K562 (cell line): ENCODE measurements around the gene SLC7A4. TPM values are rescaled to one million over a fixed set of nuclear protein-coding genes. Genes with fewer than 3 reads are reported as not detected.

Experiments used
- ATAC-seq: fragments of 200-7000 bp; cut with Tn5 transposase; 3 replicates; pipeline ENCODE4 v1.9.1; 2020; ENCODE audit warnings: moderate library complexity
- BruUV-seq: library from RNA; stranded (reverse); fragments of 400-500 nt; replicated peaks from 2 replicates; lab custom pipeline; 2021; lab: Mats Ljungman, UMichigan
- CTCF ChIA-PET: fragments of 300-600 bp; formaldehyde crosslinking; extraction: SDS; loops from one replicate; lab custom pipeline; 2021; ENCODE audit warnings: low intra/inter-chr PET ratio; lab: Yijun Ruan, JAX
- POLR2A ChIA-PET: fragments of 300-600, 350-650 bp; sonication (Branson Sonifier 250); formaldehyde crosslinking; extraction: SDS; loops from one replicate; lab custom pipeline; 2021; ENCODE audit warnings: antibody characterized with exemption, inconsistent platforms; lab: Yijun Ruan, JAX
- DNase-seq, 4 experiments: peaks; one replicate each; pipeline versions ENCODE4 v3.0.0 to v3.0.0-alpha.2; 2011 to 2018; ENCODE audit warnings: low spot score in 3 of 4, mixed read lengths in 3 of 4; ENCODE audit errors: extremely low read depth in 1 of 4
- FAIRE-seq: peaks from 2 replicates; lab custom pipeline; 2011; peaks lifted over from hg19 to GRCh38; lab: Jason Lieb, UNC
- H2AFZ ChIP-seq: 2 replicates; pipeline ENCODE4 v1.6.0; 2011; ENCODE audit warnings: low read depth, low read length, control low read depth, inconsistent platforms
- H3K27ac ChIP-seq: fragments of 200-600 bp; 3 replicates; pipeline ENCODE4 v1.8.0; 2011; ENCODE audit warnings: low read depth, mild to moderate bottlenecking, control low read depth, inconsistent platforms, low read length, moderate library complexity, mixed read lengths; ENCODE audit errors: extremely low read depth
- H3K27me3 ChIP-seq, 2 experiments: fragments of 300-600 bp in 1 of 2; 2 replicates in 1 of 2; 3 replicates in 1 of 2; pipeline versions ENCODE4 v1.6.0 to v1.8.0; 2011; ENCODE audit warnings: inconsistent platforms in 2 of 2, low read length in 2 of 2, mild to moderate bottlenecking in 1 of 2, mixed read lengths in 1 of 2, moderate library complexity in 1 of 2; ENCODE audit not compliant: control insufficient read depth in 2 of 2, insufficient read depth in 2 of 2
- H3K36me3 ChIP-seq: fragments of 300-600 bp; 3 replicates; pipeline ENCODE4 v1.8.0; 2011; ENCODE audit warnings: mild to moderate bottlenecking, low read length, inconsistent platforms; ENCODE audit not compliant: control insufficient read depth, insufficient read depth
- H3K4me1 ChIP-seq, 2 experiments: fragments of 200-600 bp in 1 of 2; replicated peaks in 1 of 2; 2 replicates in 1 of 2; 3 replicates in 1 of 2; pipeline versions ENCODE4 v1.5.1 to v1.8.0; 2011; ENCODE audit warnings: inconsistent platforms in 2 of 2, low read length in 2 of 2, mild to moderate bottlenecking in 1 of 2, mixed read lengths in 1 of 2, moderate library complexity in 1 of 2; ENCODE audit not compliant: control insufficient read depth in 2 of 2, insufficient read depth in 2 of 2
- H3K4me2 ChIP-seq: 2 replicates; pipeline ENCODE4 v1.6.1; 2011; ENCODE audit warnings: low read length, control low read depth, inconsistent platforms, mixed read lengths; ENCODE audit not compliant: insufficient read depth
- H3K4me3 ChIP-seq: fragments of 200-600 bp; sonication (generic), shearing (Covaris generic); 2 replicates; pipeline ENCODE4 v1.5.1; 2016; ENCODE audit warnings: control low read depth, inconsistent platforms
- H3K79me2 ChIP-seq: fragments of 200-600 bp; 3 replicates; pipeline ENCODE4 v1.8.0; 2011; ENCODE audit warnings: low read length, inconsistent platforms; ENCODE audit not compliant: control insufficient read depth, insufficient read depth
- H3K9ac ChIP-seq, 2 experiments: 2 replicates each; pipeline versions ENCODE4 v1.6.0 to v1.6.1; 2011; ENCODE audit warnings: low read depth in 2 of 2, low read length in 2 of 2, control low read depth in 1 of 2, inconsistent platforms in 1 of 2, mild to moderate bottlenecking in 1 of 2, mixed read lengths in 1 of 2; ENCODE audit not compliant: insufficient read depth in 1 of 2
- H3K9me1 ChIP-seq: one replicate; pipeline ENCODE4 v1.6.0; 2011; ENCODE audit warnings: inconsistent platforms, mild to moderate bottlenecking, low read length, moderate library complexity; ENCODE audit not compliant: control insufficient read depth, insufficient read depth
- H3K9me3 ChIP-seq: replicated peaks from 2 replicates; pipeline ENCODE4 v1.5.1; 2011; ENCODE audit warnings: low read depth, low read length, inconsistent platforms; ENCODE audit not compliant: control insufficient read depth, insufficient read depth
- H4K20me1 ChIP-seq: replicated peaks from 2 replicates; pipeline ENCODE4 v1.6.1; 2011; ENCODE audit warnings: low read length, inconsistent platforms, mixed read lengths; ENCODE audit not compliant: control insufficient read depth, insufficient read depth
- BHLHE40 ChIP-seq: IDR thresholded peaks from 2 replicates; pipeline ENCODE4 v1.6.1; 2011; ENCODE audit warnings: low read length, improper control_type of control experiment
- CAMTA2 ChIP-seq: fragments of 250-450 bp; sonication (Bioruptor Pico); conservative IDR thresholded peaks from 2 replicates; pipeline ENCODE4 v1.5.1; 2022
- CHD1 ChIP-seq: fragments of 200-600 bp; sonication (generic); IDR thresholded peaks from one replicate; pipeline ENCODE4 v1.6.1; 2012; ENCODE audit warnings: mild to moderate bottlenecking, moderate library complexity, low read length, inconsistent platforms
- DPF2 ChIP-seq: fragments of 450-650 bp; IDR thresholded peaks from 2 replicates; pipeline ENCODE4 v1.6.1; 2016
- E2F1 ChIP-seq: sonication (generic); formaldehyde crosslinking; IDR thresholded peaks from 2 replicates; pipeline ENCODE4 v1.8.1; 2023; ENCODE audit warnings: mild to moderate bottlenecking, missing genetic modification reagents, moderate library complexity
- E2F8 ChIP-seq: fragments of 450-650 bp; IDR thresholded peaks from 2 replicates; pipeline ENCODE4 v1.7.1; 2018; ENCODE audit warnings: mild to moderate bottlenecking, low read depth; ENCODE audit not compliant: partially characterized antibody
- EWSR1 ChIP-seq: fragments of 450-650 bp; IDR thresholded peaks from 2 replicates; pipeline ENCODE4 v1.6.1; 2018; ENCODE audit warnings: borderline replicate concordance, mild to moderate bottlenecking, low read depth, moderate library complexity; ENCODE audit not compliant: partially characterized antibody
- HDAC6 ChIP-seq: IDR thresholded peaks from 2 replicates; pipeline ENCODE4 v1.6.1; 2012; ENCODE audit warnings: low read depth, mild to moderate bottlenecking, control low read depth, inconsistent platforms, low read length, moderate library complexity
- JUN ChIP-seq, 2 experiments: sonication (generic) in 1 of 2; formaldehyde crosslinking in 1 of 2; IDR thresholded peaks; 2 replicates each; pipeline versions ENCODE4 v1.6.1 to v1.8.0; 2012 to 2022; ENCODE audit warnings: borderline replicate concordance in 2 of 2, mild to moderate bottlenecking in 2 of 2, improper control_type of control experiment in 1 of 2, low read depth in 1 of 2, low read length in 1 of 2, missing genetic modification reagents in 1 of 2
- MAFK ChIP-seq: IDR thresholded peaks from 2 replicates; pipeline ENCODE4 v1.6.1; 2011; ENCODE audit warnings: low read length, improper control_type of control experiment
- MAX ChIP-seq: sonication (generic); formaldehyde crosslinking; IDR thresholded peaks from 2 replicates; pipeline ENCODE4 v1.9.0; 2022; ENCODE audit warnings: mild to moderate bottlenecking, missing genetic modification reagents
- MCM7 ChIP-seq, 2 experiments: fragments of 450-650 bp; IDR thresholded peaks; 2 replicates each; pipeline ENCODE4 v1.6.1; 2016 to 2018
- NCOA6 ChIP-seq: fragments of 450-650 bp; IDR thresholded peaks from 2 replicates; pipeline ENCODE4 v1.6.1; 2017; ENCODE audit warnings: mild to moderate bottlenecking
- NR2C2 ChIP-seq, 2 experiments: fragments of 200-800 bp in 1 of 2; sonication (Bioruptor generic) in 1 of 2; sonication (generic) in 1 of 2; formaldehyde crosslinking in 1 of 2; IDR thresholded peaks; 2 replicates each; pipeline versions ENCODE4 v1.6.1 to v1.8.0; 2016 to 2022; ENCODE audit warnings: mild to moderate bottlenecking in 1 of 2, missing compliant biosample characterization in 1 of 2, missing genetic modification characterization in 1 of 2, missing genetic modification reagents in 1 of 2
- PCBP1 ChIP-seq: fragments of 200-400 bp; formaldehyde crosslinking; IDR thresholded peaks from 2 replicates; pipeline ENCODE4 v1.6.1; 2018; ENCODE audit warnings: mild to moderate bottlenecking, low read depth, low read length; ENCODE audit not compliant: poor library complexity, severe bottlenecking
- SIRT6 ChIP-seq: IDR thresholded peaks from one replicate; pipeline ENCODE4 v1.6.1; 2012; ENCODE audit warnings: low read depth, mild to moderate bottlenecking, control low read depth, inconsistent platforms, low read length, moderate library complexity
- SNAPC5 ChIP-seq: fragments of 250-450 bp; sonication (Bioruptor Pico); IDR thresholded peaks from 2 replicates; pipeline ENCODE4 v1.8.0; 2021; ENCODE audit warnings: moderate library complexity, mild to moderate bottlenecking, inconsistent platforms
- ZNF699 ChIP-seq: fragments of 250-450 bp; sonication (Bioruptor Pico); IDR thresholded peaks from 2 replicates; pipeline ENCODE4 v1.8.0; 2021; ENCODE audit warnings: mild to moderate bottlenecking, moderate library complexity; ENCODE audit not compliant: insufficient replicate concordance
- WGBS: fragments of 100-300 bp; shearing (Covaris generic); methylation state at CpG from one replicate; pipeline ENCODE4 v1.1.6; 2016; ENCODE audit warnings: low coverage, mixed read lengths; ENCODE audit not compliant: insufficient coverage; ENCODE audit errors: missing lambda C conversion rate; 5-methylcytosine and 5-hydroxymethylcytosine counted together
- in situ Hi-C: fragments of 300-500 bp; cut with MboI; formaldehyde crosslinking; loops from 4 replicates; pipeline ENCODE4 v1.15.0; 2018; ENCODE audit warnings: inconsistent platforms, mixed read lengths
- intact Hi-C: fragments of 100-400 bp; cut with micrococcal nuclease; formaldehyde crosslinking; loops from 2 replicates; pipeline ENCODE4 v1.14.2; 2022
- polyA plus RNA-seq, 8 experiments: library from polyadenylated mRNA; depleted of rRNA in 4 of 8; stranded (reverse) in 5 of 8; unstranded in 3 of 8; fragments of >200 nt; fragmentation: Nextera tagmentation in 2 of 8; fragmentation: Illumina TruSeq in 1 of 8; extraction: Ambion mirVana in 2 of 8; extraction: Trizol in 1 of 8; gene quantifications; 2 replicates each; pipeline versions ENCODE4 v1.2.1 to v1.2.3, GENCODE V29; 2011 to 2014; ENCODE audit warnings: inconsistent platforms in 1 of 8, missing spikeins in 1 of 8
- total RNA-seq, 7 experiments: library from RNA; depleted of rRNA in 6 of 7; stranded (reverse); fragments of >200 nt in 6 of 7; fragmentation: Illumina TruSeq in 2 of 7; extraction: Trizol in 2 of 7; gene quantifications; 2 replicates each; pipeline versions ENCODE4 v1.2.1 to v1.2.3, GENCODE V29; 2011 to 2021; ENCODE audit warnings: low replicate concordance in 1 of 7

SLC7A4 gene
- total and polyA plus RNA-seq, 9 of the 15 experiments (the other 6 are each of a cell fraction or from before 2014, with no cell fraction given): not detected

GRCh38 chr22:21029486-21030025 is 2.8 kb downstream of the SLC7A4 start:
- Histone ChIP-seq H3K4me2 (no peak overlapping the region), H3K27ac (no peak overlapping the region), H3K9me1 (peaks cover 4% of the 10 kb centered on the region), H3K27me3 (peaks cover 45 to 84% of the 10 kb centered on the region in 2 experiments; a peak in 4 of 5 replicates), H3K4me1 (peaks cover 0 to 58% of the 10 kb centered on the region in 2 experiments; a peak in 4 of 5 replicates), H3K36me3 (no peaks in the 10 kb centered on the region), H3K9me3 (no peaks in the 10 kb centered on the region), H2AFZ (no peak overlapping the region), H3K79me2 (no peaks in the 10 kb centered on the region), H3K9ac (peak overlapping the region in 1 of 2 experiments; percentile 54; a peak in 2 of 4 replicates), H4K20me1 (peaks cover 50% of the 10 kb centered on the region), H3K4me3 (no peak overlapping the region)
- DNase-seq: no peak
- 2% methylated on average over 12 of the region's 12 CpGs for WGBS
- BruUV-seq: no TSS peak
- ChIA-PET POLR2A (interaction anchor here (0.6 to 10.2 kb wide), 7 partner anchors 11 to 1991 kb away, joined by 3 to 120 read pairs (median 4); partner anchors contain the start of genes LRRC74B and P2RX6), CTCF (no interaction called here)
- in situ Hi-C loops: no loop called here
- intact Hi-C loops: loop anchor here (2.0 kb wide), 1 partner anchor 15 kb away; the partner anchor contains the start of gene LRRC74B
- FAIRE-seq: no peak
- peak; percentile 6 for ATAC-seq
- no peak for TF ChIP-seq NCOA6
- 0 out of 2 replicates have a peak, but pooled peaks have one; percentile 9 for TF ChIP-seq CAMTA2 (CRISPR knock-in tag)
- no peak for TF ChIP-seq MAFK
- TF ChIP-seq MCM7 (IDR thresholded peaks at IDR 0.05): no peak
- TF ChIP-seq JUN (IDR thresholded peaks at IDR 0.05; ENCODE audit: borderline replicate concordance, low read depth, low read length): no peak
- TF ChIP-seq JUN (CRISPR knock-in tag; IDR thresholded peaks at IDR 0.05; ENCODE audit: borderline replicate concordance): peak; percentile 42; the same call in 1 of the 2 replicates
- no peak for TF ChIP-seq E2F8
- TF ChIP-seq E2F1: no peak
- no peak for TF ChIP-seq DPF2
- no peak for TF ChIP-seq SNAPC5 (CRISPR knock-in tag)
- no peak for TF ChIP-seq ZNF699 (CRISPR knock-in tag)
- no peak for TF ChIP-seq BHLHE40
- no peak for TF ChIP-seq PCBP1
- TF ChIP-seq HDAC6: no peak
- TF ChIP-seq CHD1: no peak
- no peak for TF ChIP-seq SIRT6
- no peak for TF ChIP-seq NR2C2 (CRISPR knock-in tag; IDR thresholded peaks at IDR 0.05)
- TF ChIP-seq NR2C2 (tag; IDR thresholded peaks at IDR 0.05): no peak
- no peak; the same call in 1 of the 2 replicates for TF ChIP-seq MAX (CRISPR knock-in tag)
- TF ChIP-seq EWSR1: no peak
